Amniotic stem cell (primary cell): ENCODE data around the gene KIAA1958.

Experiments
- DNase-seq: peaks from one replicate; lab custom pipeline; 2025; lab: John Stamatoyannopoulos, UW

Gene KIAA1958

GRCh38 chr9:112529316-112529715 is 42.7 kb downstream of the KIAA1958 start:
- no peak for DNase-seq

GRCh38 chr9:112530751-112531205 is 44.2 kb downstream of the KIAA1958 start:
- no peak for DNase-seq

GRCh38 chr9:112531666-112532282 is 45.1 kb downstream of the KIAA1958 start:
- DNase-seq: no peak

- DNase-seq: no peak
Observed at GRCh38 chr9:112532427-112532826, 45.8 kb downstream of the KIAA1958 start.

DNA sequence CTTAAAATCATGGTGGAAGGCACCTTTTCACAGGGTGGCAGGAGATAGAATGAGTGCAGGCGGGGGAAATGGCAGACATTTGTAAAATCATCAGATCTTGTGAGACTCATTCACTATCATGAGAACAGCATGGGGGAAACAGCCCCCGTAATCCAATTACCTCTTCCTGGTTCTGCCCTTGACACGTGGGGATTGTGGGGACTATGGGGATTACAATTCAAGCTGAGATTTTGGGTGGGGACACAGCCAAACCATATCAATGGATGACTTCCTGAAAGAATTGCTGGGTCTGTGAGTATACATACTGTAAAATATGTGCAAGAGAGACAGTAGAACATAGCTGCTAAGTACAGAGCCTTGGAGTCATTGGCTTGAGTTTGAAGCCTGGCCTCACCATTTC is 47.0 kb downstream of the KIAA1958 start:
- no peak for DNase-seq

DNA sequence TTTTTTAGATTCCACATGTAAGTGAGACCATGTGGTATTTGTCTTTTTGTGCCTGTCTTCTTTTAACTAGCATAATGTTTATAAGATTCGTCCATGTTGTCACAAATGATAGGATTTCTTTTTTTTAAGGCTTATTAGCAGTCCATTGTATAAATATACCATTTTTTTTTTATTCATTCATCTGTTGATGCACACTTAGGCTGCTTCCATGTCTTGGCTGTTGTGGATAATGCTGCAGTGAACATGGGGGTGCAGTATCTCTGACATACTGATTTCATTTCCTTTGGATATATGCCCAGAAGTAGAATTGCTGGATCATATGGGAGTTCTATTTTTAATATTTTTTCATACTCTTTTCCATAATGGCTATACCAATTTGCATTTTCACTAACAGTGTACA is 48.7 kb downstream of the KIAA1958 start:
- DNase-seq: no peak

- DNase-seq: no peak
Observed at GRCh38 chr9:112535811-112536210, 49.2 kb downstream of the KIAA1958 start.

DNA sequence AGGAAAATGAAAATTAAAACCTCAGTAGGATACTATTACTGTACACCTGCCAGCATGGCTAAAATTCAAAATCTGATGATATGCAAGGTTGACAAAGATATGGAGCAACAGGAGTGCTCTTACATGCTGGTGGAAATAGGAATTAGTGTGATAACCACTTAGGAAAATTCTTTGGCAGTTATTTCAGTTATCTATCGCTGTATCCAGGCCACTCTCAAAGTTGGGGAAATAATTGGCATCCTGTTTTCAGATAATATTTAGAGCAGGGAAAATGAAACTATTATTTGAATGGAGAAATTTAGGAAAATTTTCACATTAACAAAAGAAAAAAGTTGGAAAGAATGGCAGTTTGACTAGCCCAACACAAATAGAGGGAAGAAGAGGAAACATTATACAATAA is 50.9 kb downstream of the KIAA1958 start:
- no peak for DNase-seq

DNA sequence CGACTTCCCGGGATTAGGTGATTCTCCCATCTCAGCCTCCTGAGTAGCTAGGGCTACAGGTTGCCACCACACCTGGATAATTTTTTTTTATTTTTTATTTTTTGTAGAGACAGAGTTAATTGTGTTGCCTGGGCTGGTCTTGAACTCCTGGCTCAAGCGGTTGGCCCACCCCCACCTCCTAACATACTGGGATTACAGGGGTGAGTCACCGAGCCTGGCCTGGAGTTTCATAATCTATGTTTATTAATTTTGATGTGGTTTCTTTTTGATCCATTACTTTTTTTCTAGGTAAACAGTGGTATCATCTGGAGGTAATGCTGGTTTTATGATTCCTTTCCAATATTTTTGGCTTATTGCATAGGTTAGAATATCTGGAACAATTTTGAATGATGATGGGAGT is 54.2 kb downstream of the KIAA1958 start:
- DNase-seq: no peak

GRCh38 chr9:112541685-112542084 is 55.1 kb downstream of the KIAA1958 start:
- DNase-seq: no peak

- DNase-seq: no peak
Observed at GRCh38 chr9:112542593-112543292, 56.1 kb downstream of the KIAA1958 start.

DNA sequence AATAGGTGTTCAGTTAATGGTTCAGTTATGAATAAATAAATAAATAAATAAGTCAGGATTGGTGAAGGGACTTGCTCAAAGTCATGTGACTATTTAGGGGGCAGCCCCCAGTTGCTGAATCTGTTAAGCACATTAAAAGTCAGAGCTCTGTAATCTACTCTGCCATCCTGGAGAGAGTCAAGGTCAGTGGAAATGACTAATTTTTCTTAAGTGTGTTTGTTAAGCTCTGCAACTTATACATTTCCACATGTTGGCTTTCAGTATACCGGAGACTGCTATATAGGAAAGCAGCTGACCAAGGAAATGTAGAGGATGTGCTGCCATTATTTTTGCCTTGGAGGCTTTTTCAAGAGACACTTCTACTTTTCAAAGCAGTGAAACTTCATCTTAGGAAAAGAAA is 57.9 kb downstream of the KIAA1958 start:
- no peak for DNase-seq

DNA sequence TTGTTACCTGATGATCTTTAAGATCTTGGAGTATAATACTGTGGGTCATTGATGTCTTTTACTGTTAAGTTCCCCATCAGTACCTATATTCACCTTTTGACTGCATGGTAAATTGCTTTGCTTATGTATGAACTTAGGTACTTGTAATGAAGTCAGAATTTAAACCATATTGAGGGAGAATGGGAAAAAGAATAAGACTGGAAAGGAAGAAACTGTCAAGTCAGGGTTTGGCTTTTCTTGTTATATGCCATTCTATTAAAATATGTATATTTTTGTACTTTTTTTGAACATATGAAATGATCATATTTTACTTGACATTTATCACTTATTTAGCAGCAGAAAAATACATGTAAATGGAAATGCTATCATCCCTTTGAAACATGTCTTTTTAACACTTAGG is 58.6 kb downstream of the KIAA1958 start:
- DNase-seq: no peak

GRCh38 chr9:112546149-112547012 is 59.8 kb downstream of the KIAA1958 start:
- DNase-seq: no peak

GRCh38 chr9:112548051-112548440 is 61.4 kb downstream of the KIAA1958 start:
- DNase-seq: no peak

DNA sequence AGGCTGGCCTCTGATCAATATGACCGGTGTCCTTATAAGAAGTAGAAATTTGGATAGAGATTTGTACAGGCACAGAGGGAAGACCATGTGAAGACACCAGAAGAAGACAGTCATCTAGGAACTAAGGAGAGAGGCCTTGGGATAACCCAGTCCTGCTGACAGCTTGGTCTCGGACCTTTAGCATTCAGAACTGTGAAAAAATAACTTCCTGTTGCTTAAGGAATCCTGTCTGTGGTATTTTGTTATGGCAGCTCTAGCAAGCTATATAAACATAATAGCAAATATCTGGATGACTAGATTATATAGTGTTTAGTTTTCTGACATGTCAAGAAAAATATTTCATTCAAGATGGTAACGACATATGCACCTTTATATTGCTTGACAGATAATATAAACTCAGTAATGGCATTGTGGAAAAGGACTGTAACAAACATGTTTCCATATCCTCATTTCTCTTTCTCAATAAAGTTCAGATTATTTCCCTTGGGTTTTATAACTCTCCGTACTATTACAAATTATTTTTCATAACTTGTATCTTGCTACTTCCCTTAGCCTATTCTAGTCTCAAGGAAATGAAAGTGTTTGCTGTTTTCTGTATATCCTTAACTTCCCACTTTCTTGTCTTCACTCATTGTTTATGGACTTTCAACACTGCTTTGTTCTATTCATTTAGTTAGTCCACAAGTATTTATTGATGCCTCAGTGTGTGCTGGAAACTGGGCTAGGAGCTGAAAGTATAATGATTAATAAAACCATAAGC is 62.4 kb downstream of the KIAA1958 start:
- DNase-seq: no peak

GRCh38 chr9:112550531-112550930 is 63.9 kb downstream of the KIAA1958 start:
- no peak for DNase-seq

DNA sequence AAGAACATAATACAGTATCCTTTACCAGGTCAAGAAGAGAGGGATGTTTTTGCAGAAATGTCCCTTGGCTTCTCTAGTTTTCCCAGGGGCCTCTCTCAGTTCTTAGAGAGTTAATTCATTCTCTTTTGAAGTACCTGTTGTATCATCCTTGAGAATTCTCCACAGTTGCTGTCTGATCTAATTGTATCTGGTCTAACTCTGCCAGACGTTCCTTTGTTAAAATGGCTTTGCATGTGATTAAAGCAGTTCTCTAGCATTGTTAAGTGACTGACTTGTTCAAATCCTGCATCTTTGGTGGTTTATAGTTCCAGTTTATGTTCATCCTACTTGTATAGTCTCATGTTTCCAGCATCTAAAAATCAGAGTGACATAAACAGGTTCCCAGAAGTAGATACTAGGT is 65.0 kb downstream of the KIAA1958 start:
- DNase-seq: no peak

GRCh38 chr9:112552229-112553056 is 65.8 kb downstream of the KIAA1958 start:
- no peak for DNase-seq

DNA sequence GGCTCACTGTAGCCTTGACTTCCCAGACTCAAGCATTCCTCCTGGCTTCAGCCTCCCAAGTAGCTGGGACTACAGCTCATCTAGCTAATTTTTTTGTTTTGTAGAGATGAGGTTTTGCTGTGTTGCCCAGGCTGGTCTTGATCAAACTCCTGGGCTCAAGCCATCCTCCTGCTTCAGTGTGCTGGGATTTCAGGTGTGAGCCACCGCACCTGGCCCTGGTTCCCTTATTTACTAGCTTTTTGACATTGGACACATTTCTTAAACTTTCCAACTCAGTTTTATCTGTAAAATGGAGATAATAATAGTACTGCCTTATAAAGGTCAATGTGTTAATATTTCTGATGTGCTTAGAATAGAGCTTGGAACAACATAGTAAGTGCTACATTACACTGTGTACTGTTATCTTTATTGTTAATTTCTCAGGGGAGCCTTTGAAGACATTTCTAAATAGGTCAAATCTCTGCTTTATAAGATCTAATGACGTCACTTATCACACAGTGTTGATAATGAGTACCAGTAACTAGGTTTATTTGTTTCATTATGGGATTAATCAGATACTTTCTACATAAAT is 66.7 kb downstream of the KIAA1958 start:
- no peak for DNase-seq

GRCh38 chr9:112554516-112554915 is 67.9 kb downstream of the KIAA1958 start:
- DNase-seq: peak; percentile 22
